SU-DHL-6 (cell line): ENCODE results near the gene TWNK.

Experiments used
- EZH2phosphoT487 ChIP-seq: fragments of 200-600 bp; sonication (generic), shearing (Covaris generic); conservative IDR thresholded peaks from 2 replicates; pipeline ENCODE4 v1.6.1; 2018; ENCODE audit warnings: mild to moderate bottlenecking, antibody characterized with exemption, low read length, moderate library complexity, mixed read lengths
- TF ChIP-seq, protein P1 (sequence below): fragments of 200-600 bp; sonication (generic); IDR thresholded peaks from one replicate; pipeline ENCODE4 v1.5.1; 2017; ENCODE audit warnings: antibody characterized with exemption, mild to moderate bottlenecking, low read length, moderate library complexity; ENCODE audit not compliant: insufficient read depth, poor library complexity, severe bottlenecking

DNA sequence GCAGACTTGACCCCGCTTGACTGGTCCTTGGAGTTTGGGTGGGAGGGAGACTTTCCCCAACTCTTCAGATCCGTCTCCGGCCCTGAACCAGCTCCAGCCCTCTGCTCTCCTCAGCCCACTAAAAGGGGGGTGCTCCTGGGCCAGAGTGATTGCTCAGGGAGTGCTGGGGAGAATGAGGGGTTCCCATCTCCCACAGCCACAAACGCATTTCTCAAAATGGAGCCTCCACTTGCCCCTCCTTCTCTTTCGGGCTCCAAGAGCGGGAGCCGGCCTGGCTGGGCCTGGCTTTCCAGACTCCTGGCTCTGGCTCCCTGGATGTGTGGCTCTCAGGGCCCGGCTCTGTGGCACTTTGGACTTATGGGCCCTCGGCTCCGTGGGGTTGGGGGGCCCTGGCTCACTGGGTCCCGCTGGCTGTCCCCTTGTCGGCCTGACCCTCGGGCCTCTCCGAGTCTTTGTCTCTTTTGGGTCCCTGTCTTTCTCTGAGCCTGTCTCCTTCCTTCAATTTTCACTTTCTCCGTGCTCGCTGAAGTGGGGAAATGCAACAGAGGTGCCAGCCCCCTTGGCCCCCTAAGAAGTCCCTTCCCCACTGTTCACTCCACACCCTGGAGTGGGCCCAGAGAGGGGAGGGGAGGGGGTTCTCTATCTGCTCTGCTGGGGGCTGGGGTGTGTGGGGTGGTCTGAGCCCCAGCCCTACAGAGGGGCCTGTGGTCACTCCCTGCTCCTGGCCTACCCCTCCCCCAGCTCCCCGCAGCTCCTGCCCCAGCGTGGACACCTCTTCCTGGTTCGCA lies 13.0 kb downstream of the TWNK start:
- TF ChIP-seq, protein P1, sequence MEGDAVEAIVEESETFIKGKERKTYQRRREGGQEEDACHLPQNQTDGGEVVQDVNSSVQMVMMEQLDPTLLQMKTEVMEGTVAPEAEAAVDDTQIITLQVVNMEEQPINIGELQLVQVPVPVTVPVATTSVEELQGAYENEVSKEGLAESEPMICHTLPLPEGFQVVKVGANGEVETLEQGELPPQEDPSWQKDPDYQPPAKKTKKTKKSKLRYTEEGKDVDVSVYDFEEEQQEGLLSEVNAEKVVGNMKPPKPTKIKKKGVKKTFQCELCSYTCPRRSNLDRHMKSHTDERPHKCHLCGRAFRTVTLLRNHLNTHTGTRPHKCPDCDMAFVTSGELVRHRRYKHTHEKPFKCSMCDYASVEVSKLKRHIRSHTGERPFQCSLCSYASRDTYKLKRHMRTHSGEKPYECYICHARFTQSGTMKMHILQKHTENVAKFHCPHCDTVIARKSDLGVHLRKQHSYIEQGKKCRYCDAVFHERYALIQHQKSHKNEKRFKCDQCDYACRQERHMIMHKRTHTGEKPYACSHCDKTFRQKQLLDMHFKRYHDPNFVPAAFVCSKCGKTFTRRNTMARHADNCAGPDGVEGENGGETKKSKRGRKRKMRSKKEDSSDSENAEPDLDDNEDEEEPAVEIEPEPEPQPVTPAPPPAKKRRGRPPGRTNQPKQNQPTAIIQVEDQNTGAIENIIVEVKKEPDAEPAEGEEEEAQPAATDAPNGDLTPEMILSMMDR, result no peak
- no peak for TF ChIP-seq EZH2phosphoT487
